ENCODE measurements around the gene STRAP.
"Not testable (repeated sequence)": the region's sequence is repeated elsewhere in the genome, so short reads cannot be mapped to it uniquely, and the experiment has no call there.

The STRAP gene

GRCh38 chr12:15924956-15925355 is 42.8 kb downstream of the STRAP start:
- no peak for DNase-seq (ENCODE audit: low read depth, low spot score)

DNA sequence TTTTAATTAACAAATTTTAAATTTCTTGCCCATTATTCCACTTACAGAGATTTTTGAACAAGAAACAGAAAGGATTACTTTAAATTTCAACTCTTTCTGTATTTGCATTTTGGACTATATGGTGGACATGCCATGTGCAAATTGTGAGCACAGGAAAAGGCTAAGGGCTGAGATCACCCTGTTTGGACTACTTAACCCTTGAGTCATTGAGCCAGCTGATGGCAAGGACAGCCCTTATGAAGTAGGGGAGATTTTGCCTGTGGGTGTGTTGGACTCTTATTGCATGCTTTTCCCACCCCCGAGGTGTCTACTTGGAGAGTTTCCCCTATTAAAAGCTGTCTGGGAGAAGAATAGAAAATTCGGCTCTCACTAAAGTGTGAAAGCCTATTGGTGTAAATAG is 46.2 kb downstream of the STRAP start:
- no peak for DNase-seq (ENCODE audit: low read depth, low spot score)

DNA sequence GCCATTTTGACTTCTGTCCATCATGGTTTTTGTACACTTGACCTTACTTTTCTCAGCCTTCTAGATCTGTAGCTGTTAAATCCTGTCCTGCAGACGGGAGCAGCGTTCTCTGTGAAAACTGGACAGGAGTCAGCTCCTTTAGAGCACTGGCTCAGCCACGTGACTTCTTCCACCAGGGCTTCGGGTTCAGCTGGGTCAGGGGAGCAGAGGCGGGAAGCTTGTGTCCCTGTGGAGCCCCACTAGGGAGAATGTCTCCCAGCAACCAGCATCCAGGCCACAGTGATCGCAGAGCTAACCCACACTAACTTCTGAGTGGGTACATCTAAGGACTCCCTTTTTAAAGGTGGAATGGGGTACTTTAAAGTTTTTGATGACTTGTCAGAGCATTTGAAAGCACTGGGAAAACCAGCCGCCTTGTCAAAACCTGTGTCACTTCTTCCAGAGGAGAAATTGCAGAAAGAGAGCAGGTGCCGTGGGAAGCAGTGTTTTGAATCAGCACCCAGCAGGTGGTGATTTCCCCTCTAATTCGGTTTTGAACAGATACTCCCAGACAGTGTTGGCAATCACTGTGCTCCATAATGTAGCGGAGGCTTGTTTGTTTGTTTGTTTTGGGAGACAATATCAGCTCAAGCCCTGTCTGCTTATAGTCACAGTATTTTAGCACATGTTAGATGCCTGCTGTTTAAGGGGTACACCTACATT is 46.8 kb downstream of the STRAP start:
- DNase-seq (ENCODE audit: low read depth, low spot score): no peak

DNA sequence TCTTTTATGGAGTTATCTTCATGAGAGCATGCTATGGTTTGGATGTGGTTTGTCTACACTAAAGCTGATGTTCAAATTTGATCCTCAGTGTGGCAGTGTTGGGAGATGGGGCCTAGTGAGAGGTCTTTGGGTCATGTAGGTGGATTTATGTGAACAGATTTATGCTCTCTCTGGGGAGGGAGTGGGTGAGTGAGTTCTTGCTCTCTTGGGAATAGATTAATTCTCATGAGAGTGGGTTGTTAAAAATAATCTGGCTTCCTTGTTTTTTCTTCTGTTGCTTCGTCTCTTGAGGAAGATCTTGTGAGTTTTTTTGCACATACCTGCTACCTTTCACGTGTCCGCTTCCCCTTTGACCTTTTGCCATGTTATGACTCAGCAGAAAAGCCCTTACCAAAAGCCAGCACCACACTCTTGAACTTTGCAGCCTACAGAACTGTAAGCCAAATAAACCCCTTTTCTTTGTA is 49.4 kb downstream of the STRAP start:
- DNase-seq (ENCODE audit: low read depth, low spot score): no peak

- no peak for DNase-seq (ENCODE audit: low read depth, low spot score)
These were observed 50.1 kb downstream of the STRAP start for GRCh38 chr12:15932327-15932726.

- no peak for DNase-seq (ENCODE audit: low read depth, low spot score)
These were observed 50.8 kb downstream of the STRAP start for GRCh38 chr12:15932971-15933370.

GRCh38 chr12:15933751-15934150 is 51.6 kb downstream of the STRAP start:
- DNase-seq (ENCODE audit: low read depth, low spot score): no peak

GRCh38 chr12:15936751-15937150 is 54.6 kb downstream of the STRAP start:
- no peak for DNase-seq (ENCODE audit: low read depth, low spot score)

DNA sequence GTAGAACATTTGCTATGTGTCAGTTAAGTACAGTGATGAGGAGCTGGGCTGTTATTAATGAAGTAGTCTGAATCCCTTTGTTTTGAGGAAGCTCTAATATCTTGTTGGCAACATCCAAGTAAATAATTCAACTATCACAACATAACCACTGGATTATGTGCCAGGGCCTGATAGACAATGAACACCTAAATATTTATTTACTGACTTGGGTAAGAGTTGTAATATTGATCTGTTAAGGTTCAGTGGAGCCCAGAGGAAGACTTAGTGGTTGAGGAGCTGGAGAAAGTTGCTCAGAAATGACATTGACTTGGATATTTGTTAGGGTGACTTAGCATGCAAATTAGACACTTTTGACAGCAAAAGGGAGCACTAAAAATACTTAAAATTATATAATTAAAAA is 55.7 kb downstream of the STRAP start:
- DNase-seq (ENCODE audit: low read depth, low spot score): no peak

GRCh38 chr12:15939111-15939510 is 56.9 kb downstream of the STRAP start:
- DNase-seq (ENCODE audit: low read depth, low spot score): no peak

GRCh38 chr12:15942475-15942874 is 60.3 kb downstream of the STRAP start:
- no peak for DNase-seq (ENCODE audit: low read depth, low spot score)

DNA sequence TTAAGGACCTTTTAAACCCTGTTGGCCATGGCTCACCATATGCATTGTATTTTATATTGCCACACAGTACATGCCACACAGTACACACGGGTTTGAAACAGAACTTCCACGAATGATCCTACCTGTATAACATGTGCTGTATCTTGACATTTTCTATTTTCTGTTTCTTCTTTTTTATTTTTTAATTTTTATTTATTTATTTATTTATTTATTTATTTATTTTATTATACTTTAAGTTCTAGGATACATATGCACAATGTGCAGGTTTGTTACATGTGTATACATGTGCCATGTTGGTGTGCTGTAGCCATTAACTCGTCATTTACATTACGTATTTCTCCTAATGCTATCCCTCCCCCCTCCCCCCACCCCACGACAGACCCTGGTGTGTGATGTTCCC is 61.3 kb downstream of the STRAP start:
- DNase-seq (ENCODE audit: low read depth, low spot score): not testable (repeated sequence)

GRCh38 chr12:15948461-15948860 is 66.3 kb downstream of the STRAP start:
- DNase-seq (ENCODE audit: low read depth, low spot score): not testable (repeated sequence)

Data from brain pericyte (primary cell).